ENCODE results near the gene CCNI.

The CCNI gene

DNA sequence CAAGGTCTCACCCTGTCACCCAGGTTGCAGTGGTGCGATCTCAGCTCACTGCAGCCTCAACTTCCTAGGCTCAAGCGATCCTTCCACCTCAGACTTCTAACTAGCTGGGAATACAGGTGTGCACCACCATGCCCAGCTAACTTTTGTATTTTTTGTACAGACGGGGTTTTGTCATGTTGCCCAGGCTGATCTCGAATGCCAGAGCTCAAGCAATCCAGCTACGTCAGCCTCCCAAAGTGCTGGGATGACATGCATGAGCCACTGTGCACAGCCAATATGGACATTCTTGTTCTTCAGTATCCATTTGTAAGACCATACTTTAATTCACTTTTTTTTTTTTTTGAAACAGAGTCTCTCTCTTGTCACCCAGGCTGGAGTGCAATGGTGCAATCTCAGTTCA, 3.5 kb upstream of the CCNI start:
- H3K79me2 ChIP-seq (ENCODE audit: insufficient read depth, low read length): peaks cover 12% of the 10 kb centered on the region
- TF ChIP-seq CTCF (IDR thresholded peaks at IDR 0.05; ENCODE audit: low read length): no peak
- no peak for TF ChIP-seq EZH2 (IDR thresholded peaks at IDR 0.05; ENCODE audit: borderline replicate concordance, low read length)
- no peaks in the 10 kb centered on the region for H3F3A ChIP-seq (ENCODE audit: insufficient read depth, low read length)
- no peaks in the 10 kb centered on the region for H3K27me3 ChIP-seq (ENCODE audit: insufficient read depth, low read length)
- no peak overlapping the region for H3K4me3 ChIP-seq (ENCODE audit: low read depth, low read length, poor library complexity, severe bottlenecking)
- no peak overlapping the region for H3K4me2 ChIP-seq (ENCODE audit: low read length)
- H3K9me2 ChIP-seq (ENCODE audit: low read depth, low read length): no peaks in the 10 kb centered on the region
- H3K9me3 ChIP-seq (ENCODE audit: low read length): no peaks in the 10 kb centered on the region
- H4K20me1 ChIP-seq (ENCODE audit: insufficient read depth, low read length): no peaks in the 10 kb centered on the region
- H2AFZ ChIP-seq (ENCODE audit: low read length): no peak overlapping the region
- H3K9ac ChIP-seq (ENCODE audit: low read length): no peak overlapping the region
- peaks cover 24% of the 10 kb centered on the region for H3K4me1 ChIP-seq (ENCODE audit: insufficient read depth, low read length, severe bottlenecking)
- no peaks in the 10 kb centered on the region; the same call in none of the 2 replicates for H3K36me3 ChIP-seq (ENCODE audit: insufficient read depth, low read length)
- H3K27ac ChIP-seq (ENCODE audit: low read depth, low read length, poor library complexity, severe bottlenecking): no peak overlapping the region

GRCh38 chr4:77078401-77078800, 2.6 kb upstream of the CCNI start:
- TF ChIP-seq EZH2 (IDR thresholded peaks at IDR 0.05; ENCODE audit: borderline replicate concordance, low read length) (no peak), CTCF (IDR thresholded peaks at IDR 0.05; ENCODE audit: low read length) (no peak)
- peaks cover 21% of the 10 kb centered on the region for H3K79me2 ChIP-seq (ENCODE audit: insufficient read depth, low read length)
- H3K27ac ChIP-seq (ENCODE audit: low read depth, low read length, poor library complexity, severe bottlenecking): no peak overlapping the region
- H3F3A ChIP-seq (ENCODE audit: insufficient read depth, low read length): no peaks in the 10 kb centered on the region
- H3K27me3 ChIP-seq (ENCODE audit: insufficient read depth, low read length): no peaks in the 10 kb centered on the region
- H3K4me2 ChIP-seq (ENCODE audit: low read length): no peak overlapping the region
- H3K9me2 ChIP-seq (ENCODE audit: low read depth, low read length): no peaks in the 10 kb centered on the region
- no peaks in the 10 kb centered on the region; the same call in none of the 2 replicates for H3K36me3 ChIP-seq (ENCODE audit: insufficient read depth, low read length)
- no peak overlapping the region for H3K4me3 ChIP-seq (ENCODE audit: low read depth, low read length, poor library complexity, severe bottlenecking)
- H3K9ac ChIP-seq (ENCODE audit: low read length): no peak overlapping the region
- H3K4me1 ChIP-seq (ENCODE audit: insufficient read depth, low read length, severe bottlenecking): peaks cover 30% of the 10 kb centered on the region
- H3K9me3 ChIP-seq (ENCODE audit: low read length): no peaks in the 10 kb centered on the region
- no peaks in the 10 kb centered on the region for H4K20me1 ChIP-seq (ENCODE audit: insufficient read depth, low read length)
- H2AFZ ChIP-seq (ENCODE audit: low read length): no peak overlapping the region

GRCh38 chr4:77076889-77077635, 1.3 kb upstream of the CCNI start:
- Histone ChIP-seq H3K9me3 (ENCODE audit: low read length) (no peaks in the 10 kb centered on the region), H2AFZ (ENCODE audit: low read length) (no peak overlapping the region), H3K79me2 (ENCODE audit: insufficient read depth, low read length) (peaks cover 34% of the 10 kb centered on the region), H3K36me3 (ENCODE audit: insufficient read depth, low read length) (no peaks in the 10 kb centered on the region; the same call in 1 of the 2 replicates), H3K9ac (ENCODE audit: low read length) (peak overlapping the region; percentile 97), H3K27me3 (ENCODE audit: insufficient read depth, low read length) (no peaks in the 10 kb centered on the region), H3F3A (ENCODE audit: insufficient read depth, low read length) (no peaks in the 10 kb centered on the region), H4K20me1 (ENCODE audit: insufficient read depth, low read length) (no peaks in the 10 kb centered on the region), H3K4me1 (ENCODE audit: insufficient read depth, low read length, severe bottlenecking) (peaks cover 44% of the 10 kb centered on the region), H3K27ac (ENCODE audit: low read depth, low read length, poor library complexity, severe bottlenecking) (peak overlapping the region; percentile 92), H3K4me2 (ENCODE audit: low read length) (peak overlapping the region; percentile 96), H3K4me3 (ENCODE audit: low read depth, low read length, poor library complexity, severe bottlenecking) (peak overlapping the region; percentile 81), H3K9me2 (ENCODE audit: low read depth, low read length) (no peaks in the 10 kb centered on the region)
- TF ChIP-seq EZH2 (IDR thresholded peaks at IDR 0.05; ENCODE audit: borderline replicate concordance, low read length): no peak
